Left cardiac atrium (tissue), 4 donors: ENCODE data around the gene NIPAL3. TPM values are rescaled to one million over a fixed set of nuclear protein-coding genes. Genes with fewer than 3 reads are reported as not detected.
A peak's percentile ranks its signal among the peaks of the same experiment; 100 is the strongest.

Source experiments
- ATAC-seq, 2 donors: fragments of 200-7000 bp; cut with Tn5 transposase; one replicate each; pipeline ENCODE4 v1.9.1; 2020; ENCODE audit warnings: mild to moderate bottlenecking in 2 of 2, moderate library complexity in 2 of 2
- DNase-seq: peaks from one replicate; pipeline ENCODE4 v3.0.0-alpha.2; 2020
- intact Hi-C, 2 donors: fragments of 100-400 bp; cut with DNase I; formaldehyde crosslinking; loops; one replicate each; pipeline versions ENCODE4 v1.14.1 to v1.15.1; 2022 to 2023
- total RNA-seq, 2 donors: library from RNA; stranded (reverse); fragmentation: NEBNext Ultra II Directional; extraction: Animal tissue kit (Norgen Biotek cat#: 25700); gene quantifications; one replicate each; pipeline ENCODE4 v1.2.1, GENCODE V29; 2021
- donor health status: DM: no; HTN: yes; CAD: no.
- donor health status: DM: no; HTN: yes; CAD: no; lungs with severe emphysema.
- donor health status: DM: yes; HTN: yes; CAD: no.
- donor health status: Dilated cardiomyopathy.

The NIPAL3 gene
- total RNA-seq, 2 donors from 2014 or later, result 20.4 to 26.2 TPM

- intact Hi-C loops, result no loop called here
- no peak for ATAC-seq
- DNase-seq, result no peak
Observed at GRCh38 chr1:24388331-24388885, 27.2 kb upstream of the NIPAL3 start.

- DNase-seq, result no peak
- intact Hi-C loops, result no loop called here
- no peak for ATAC-seq
Observed at GRCh38 chr1:24389231-24389678, 26.3 kb upstream of the NIPAL3 start.

- intact Hi-C loops, result no loop called here
- DNase-seq (peak; percentile 84), ATAC-seq (peak; percentile 93 to 96)
Observed at GRCh38 chr1:24390924-24391782, 24.4 kb upstream of the NIPAL3 start.

GRCh38 chr1:24391882-24392603 lies 23.6 kb upstream of the NIPAL3 start:
- ATAC-seq (peak; percentile 84 to 88), DNase-seq (peak; percentile 72)
- intact Hi-C loops, result loop anchor here (1.0 to 2.0 kb wide), 2 partner anchors 189 to 193 kb away; no protein-coding TSS in a partner anchor

- no peak for DNase-seq
- intact Hi-C loops, result loop anchor here (1.0 to 2.0 kb wide), 2 partner anchors 190 to 193 kb away; no protein-coding TSS in a partner anchor
- ATAC-seq, result no peak
Observed at GRCh38 chr1:24392604-24392946, 23.0 kb upstream of the NIPAL3 start.

- no peak for DNase-seq
- no peak for ATAC-seq
- intact Hi-C loops, result loop anchor here (1.0 to 2.0 kb wide), 2 partner anchors 190 to 194 kb away; no protein-coding TSS in a partner anchor
Observed at GRCh38 chr1:24392982-24393650, 22.5 kb upstream of the NIPAL3 start.

- peak in 1 of 2 donors; percentile 7 for ATAC-seq
- DNase-seq, result no peak
- intact Hi-C loops, result loop anchor here in 1 of 2 donors (2.0 kb wide), 1 partner anchor 191 kb away; no protein-coding TSS in a partner anchor
Observed at GRCh38 chr1:24393892-24394291, 21.7 kb upstream of the NIPAL3 start.

GRCh38 chr1:24400065-24400464 lies 15.5 kb upstream of the NIPAL3 start:
- intact Hi-C loops, result no loop called here
- DNase-seq (no peak), ATAC-seq (peak in 1 of 2 donors; percentile 21)

GRCh38 chr1:24403806-24404205 lies 11.8 kb upstream of the NIPAL3 start:
- intact Hi-C loops, result no loop called here
- ATAC-seq, result no peak
- DNase-seq, result no peak

GRCh38 chr1:24406788-24407187 lies 8.8 kb upstream of the NIPAL3 start:
- intact Hi-C loops, result no loop called here
- DNase-seq, result no peak
- no peak for ATAC-seq

GRCh38 chr1:24409535-24409934 lies 6.1 kb upstream of the NIPAL3 start:
- ATAC-seq (peak in 1 of 2 donors; percentile 56), DNase-seq (no peak)
- intact Hi-C loops, result no loop called here

- intact Hi-C loops, result loop anchor here in 1 of 2 donors (10.0 kb wide), 1 partner anchor 224 kb away; no protein-coding TSS in a partner anchor
- no peak for ATAC-seq
- no peak for DNase-seq
Observed at GRCh38 chr1:24410750-24411149, 4.9 kb upstream of the NIPAL3 start.

- intact Hi-C loops, result loop anchor here in 1 of 2 donors (10.0 kb wide), 1 partner anchor 223 kb away; no protein-coding TSS in a partner anchor
- no peak for DNase-seq
- ATAC-seq, result no peak
Observed at GRCh38 chr1:24411963-24412362, 3.6 kb upstream of the NIPAL3 start.

- intact Hi-C loops, result loop anchor here in 1 of 2 donors (10.0 kb wide), 1 partner anchor 222 kb away; no protein-coding TSS in a partner anchor
- DNase-seq (no peak), ATAC-seq (no peak)
Observed at GRCh38 chr1:24412408-24412807, 3.2 kb upstream of the NIPAL3 start.

- ATAC-seq (peak; percentile 79 to 81), DNase-seq (peak; percentile 84)
- intact Hi-C loops, result loop anchor here in 1 of 2 donors (10.0 kb wide), 1 partner anchor 221 kb away; no protein-coding TSS in a partner anchor
Observed at GRCh38 chr1:24413350-24414163, 2.0 kb upstream of the NIPAL3 start, which contains the start of gene STPG1. STPG1 (minus strand) TSS chr1:24413782; CDS start chr1:24401388, 12,394 bp downstream.

- intact Hi-C loops, result loop anchor here in 1 of 2 donors (5.0 to 10.0 kb wide), 2 partner anchors 87 to 220 kb away; partner anchors contain the start of gene RCAN3
- ATAC-seq, result no peak
- no peak for DNase-seq
Observed at GRCh38 chr1:24414775-24415333, 748 bp upstream of the NIPAL3 start.

- intact Hi-C loops, result loop anchor here in 1 of 2 donors (5.0 to 10.0 kb wide), 2 partner anchors 86 to 219 kb away; partner anchors contain the start of gene RCAN3
- peak in 1 of 2 donors; percentile 2 for ATAC-seq
Observed at GRCh38 chr1:24415910-24416665, 486 bp downstream of the NIPAL3 start.

More at GRCh38 chr1:24415910-24416665, 486 bp downstream of the NIPAL3 start:
- DNase-seq, result no peak
